Measurements from ENCODE around the gene MDGA2.
"Not testable (repeated sequence)": the region's sequence is repeated elsewhere in the genome, so short reads cannot be mapped to it uniquely, and the experiment has no call there.

Gene MDGA2

GRCh38 chr14:47252802-47253201 lies 422.6 kb downstream of the MDGA2 start:
- no peak overlapping the region for H3K4me3 ChIP-seq (replicated peaks; ENCODE audit: low read depth, low read length)
- TF ChIP-seq CTCF (IDR thresholded peaks at IDR 0.05; ENCODE audit: low read depth, low read length, missing control alignments): no peak
- DNase-seq (ENCODE audit: extremely low read depth, low read depth): no peak

GRCh38 chr14:47246367-47246766 lies 429.0 kb downstream of the MDGA2 start:
- TF ChIP-seq CTCF (IDR thresholded peaks at IDR 0.05; ENCODE audit: low read depth, low read length, missing control alignments): no peak

GRCh38 chr14:47242579-47242978 lies 432.8 kb downstream of the MDGA2 start:
- H3K4me3 ChIP-seq (replicated peaks; ENCODE audit: low read depth, low read length); DNase-seq (ENCODE audit: extremely low read depth, low read depth): not testable (repeated sequence)

More at GRCh38 chr14:47246367-47246766, 429.0 kb downstream of the MDGA2 start:
- no peak for DNase-seq (ENCODE audit: extremely low read depth, low read depth)
- no peak overlapping the region for H3K4me3 ChIP-seq (replicated peaks; ENCODE audit: low read depth, low read length)

GRCh38 chr14:47240748-47241437 lies 434.5 kb downstream of the MDGA2 start:
- DNase-seq (ENCODE audit: extremely low read depth, low read depth): no peak
- TF ChIP-seq CTCF (IDR thresholded peaks at IDR 0.05; ENCODE audit: low read depth, low read length, missing control alignments): no peak
- no peak overlapping the region for H3K4me3 ChIP-seq (replicated peaks; ENCODE audit: low read depth, low read length)

GRCh38 chr14:47235619-47236018 lies 439.8 kb downstream of the MDGA2 start:
- no peak overlapping the region for H3K4me3 ChIP-seq (replicated peaks; ENCODE audit: low read depth, low read length)
- TF ChIP-seq CTCF (IDR thresholded peaks at IDR 0.05; ENCODE audit: low read depth, low read length, missing control alignments): no peak
- DNase-seq (ENCODE audit: extremely low read depth, low read depth): no peak

- no peak for DNase-seq (ENCODE audit: extremely low read depth, low read depth)
These were observed 448.4 kb downstream of the MDGA2 start for GRCh38 chr14:47226877-47227520.

More at GRCh38 chr14:47226877-47227520, 448.4 kb downstream of the MDGA2 start:
- H3K4me3 ChIP-seq (replicated peaks; ENCODE audit: low read depth, low read length): no peak overlapping the region
- no peak for TF ChIP-seq CTCF (IDR thresholded peaks at IDR 0.05; ENCODE audit: low read depth, low read length, missing control alignments)

Measured in HFF-Myc (cell line).